ENCODE data around the gene EDC4.
A peak's percentile ranks its signal among the peaks of the same experiment; 100 is the strongest.
"Not testable (repeated sequence)": the region's sequence is repeated elsewhere in the genome, so short reads cannot be mapped to it uniquely, and the experiment has no call there.

The EDC4 gene

DNA sequence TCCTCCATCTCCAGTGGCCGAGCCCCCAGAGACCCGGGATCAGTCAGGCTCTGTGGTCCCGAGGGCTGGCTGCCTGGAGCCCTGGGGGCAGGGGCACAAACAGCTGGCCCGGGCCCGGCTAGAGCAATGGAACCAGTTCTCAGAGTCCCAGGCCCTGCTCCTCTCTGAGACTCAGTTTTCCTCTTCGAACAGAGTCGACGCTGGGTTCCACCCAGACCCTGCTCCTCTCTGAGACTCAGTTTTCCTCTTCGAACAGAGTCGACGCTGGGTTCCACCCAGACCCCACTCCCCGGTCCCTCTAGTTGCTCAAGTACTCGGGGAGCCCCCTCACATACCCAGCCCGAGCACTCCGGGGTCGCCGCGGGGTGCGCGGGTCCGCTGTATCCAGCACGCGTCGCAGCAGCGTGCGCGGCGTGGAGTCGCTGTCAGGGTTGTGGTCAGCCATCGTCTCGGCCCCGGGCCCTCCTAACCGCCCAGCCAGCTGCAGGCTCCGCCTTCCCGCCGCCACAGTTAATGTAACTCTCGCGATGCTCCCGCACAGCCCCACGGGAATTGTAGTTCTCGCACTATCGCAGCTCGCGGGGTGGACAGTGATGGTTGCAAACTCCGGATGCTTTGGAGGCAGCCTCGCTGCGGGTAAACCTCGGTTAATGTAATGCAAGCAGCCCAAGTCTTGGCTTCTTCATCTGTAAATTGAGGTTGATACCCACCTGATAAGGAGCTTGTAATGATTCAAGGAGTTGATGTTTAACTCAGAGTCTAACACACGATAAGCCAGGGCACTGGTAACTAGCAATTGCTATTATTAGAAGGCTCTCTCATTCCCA, 39.2 kb upstream of the EDC4 start:
- peak; percentile 97 for DNase-seq (ENCODE audit: low spot score)
- in situ Hi-C loops (cut with MboI; ENCODE audit: low pct_unique_long_range_greater_than_20kb, low sequenced_read_pairs, unreplicated experiment): no loop called here
- TF ChIP-seq, protein P1, sequence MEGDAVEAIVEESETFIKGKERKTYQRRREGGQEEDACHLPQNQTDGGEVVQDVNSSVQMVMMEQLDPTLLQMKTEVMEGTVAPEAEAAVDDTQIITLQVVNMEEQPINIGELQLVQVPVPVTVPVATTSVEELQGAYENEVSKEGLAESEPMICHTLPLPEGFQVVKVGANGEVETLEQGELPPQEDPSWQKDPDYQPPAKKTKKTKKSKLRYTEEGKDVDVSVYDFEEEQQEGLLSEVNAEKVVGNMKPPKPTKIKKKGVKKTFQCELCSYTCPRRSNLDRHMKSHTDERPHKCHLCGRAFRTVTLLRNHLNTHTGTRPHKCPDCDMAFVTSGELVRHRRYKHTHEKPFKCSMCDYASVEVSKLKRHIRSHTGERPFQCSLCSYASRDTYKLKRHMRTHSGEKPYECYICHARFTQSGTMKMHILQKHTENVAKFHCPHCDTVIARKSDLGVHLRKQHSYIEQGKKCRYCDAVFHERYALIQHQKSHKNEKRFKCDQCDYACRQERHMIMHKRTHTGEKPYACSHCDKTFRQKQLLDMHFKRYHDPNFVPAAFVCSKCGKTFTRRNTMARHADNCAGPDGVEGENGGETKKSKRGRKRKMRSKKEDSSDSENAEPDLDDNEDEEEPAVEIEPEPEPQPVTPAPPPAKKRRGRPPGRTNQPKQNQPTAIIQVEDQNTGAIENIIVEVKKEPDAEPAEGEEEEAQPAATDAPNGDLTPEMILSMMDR (IDR thresholded peaks at IDR 0.05; ENCODE audit: extremely low read depth, insufficient read depth, missing control alignments): no peak

DNA sequence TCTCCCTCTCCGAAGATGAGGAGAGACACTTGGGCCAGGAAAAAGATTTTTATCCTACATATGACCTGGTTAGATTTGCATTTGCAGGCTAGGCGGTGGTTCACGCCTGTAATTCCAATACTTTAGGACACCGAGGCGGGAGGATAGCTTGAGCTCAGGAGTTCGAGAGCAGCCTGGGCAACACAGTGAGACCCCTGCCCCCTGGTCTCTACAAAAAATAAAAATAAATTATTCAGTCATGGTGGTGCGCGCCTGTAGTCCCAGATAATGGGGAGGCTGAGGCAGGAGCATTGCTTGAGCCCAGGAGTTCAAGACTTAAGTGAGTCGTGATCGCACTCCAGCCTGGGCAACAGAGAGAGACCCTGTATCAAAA, 38.6 kb upstream of the EDC4 start:
- in situ Hi-C loops (cut with MboI; ENCODE audit: low pct_unique_long_range_greater_than_20kb, low sequenced_read_pairs, unreplicated experiment): no loop called here
- TF ChIP-seq, protein P1 (IDR thresholded peaks at IDR 0.05; ENCODE audit: extremely low read depth, insufficient read depth, missing control alignments): no peak
- DNase-seq (ENCODE audit: low spot score): no peak

DNA sequence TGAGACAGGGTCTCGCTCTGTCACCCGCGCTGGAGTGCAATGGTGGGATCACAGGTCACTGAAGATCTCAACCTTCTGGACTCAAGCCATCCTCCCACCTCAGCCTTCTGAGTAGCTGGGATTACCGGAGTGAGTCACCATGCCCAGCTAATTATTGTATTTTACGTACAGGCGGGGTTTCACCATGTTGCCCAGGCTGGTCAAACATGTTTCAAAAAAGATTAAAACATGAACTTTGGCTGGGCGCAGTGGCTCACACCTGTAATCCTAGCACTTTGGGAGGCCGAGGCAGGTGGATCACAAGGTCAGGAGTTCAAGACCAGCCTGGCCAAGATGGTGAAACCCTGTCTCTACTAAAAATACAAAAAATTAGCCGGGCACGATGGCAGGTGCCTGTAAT, 35.7 kb upstream of the EDC4 start:
- in situ Hi-C loops (cut with MboI; ENCODE audit: low pct_unique_long_range_greater_than_20kb, low sequenced_read_pairs, unreplicated experiment): not testable (repeated sequence)

GRCh38 chr16:67837811-67838210, 35.0 kb upstream of the EDC4 start:
- in situ Hi-C loops (cut with MboI; ENCODE audit: low pct_unique_long_range_greater_than_20kb, low sequenced_read_pairs, unreplicated experiment): no loop called here
- TF ChIP-seq, protein P1 (IDR thresholded peaks at IDR 0.05; ENCODE audit: extremely low read depth, insufficient read depth, missing control alignments): no peak
- DNase-seq (ENCODE audit: low spot score): no peak

More for the DNA sequence above, 35.7 kb upstream of the EDC4 start:
- DNase-seq (ENCODE audit: low spot score): not testable (repeated sequence)

DNA sequence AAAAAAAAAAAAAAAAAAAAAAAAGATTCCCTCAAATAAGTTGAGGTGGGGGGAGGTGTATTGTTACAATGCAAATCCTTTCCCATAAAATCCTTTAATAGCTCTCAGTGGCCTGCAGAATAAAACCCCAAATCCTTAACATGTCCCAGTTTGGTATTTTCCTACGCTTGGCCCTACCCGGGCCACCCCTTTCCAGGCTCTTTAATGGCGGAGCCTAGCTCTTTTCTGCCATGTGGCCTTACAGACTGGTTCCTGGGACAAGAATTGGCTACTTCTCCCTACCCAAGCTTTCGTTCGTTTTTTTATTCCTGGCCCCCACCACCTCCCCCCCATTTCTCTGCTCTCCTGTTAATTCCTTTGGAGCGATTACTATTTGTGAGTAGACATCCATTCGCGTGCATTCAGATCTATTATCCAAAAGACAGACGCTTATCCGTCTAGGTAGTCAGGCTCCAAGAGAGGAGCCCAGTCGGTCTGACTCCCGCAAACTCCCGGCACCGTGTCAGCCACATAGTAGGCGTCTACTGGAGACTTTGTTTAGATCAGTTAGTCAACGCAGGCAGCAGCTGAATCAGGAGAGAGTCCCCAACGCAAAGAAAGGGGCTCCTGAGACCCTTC, 31.5 kb upstream of the EDC4 start:
- TF ChIP-seq, protein P1 (IDR thresholded peaks at IDR 0.05; ENCODE audit: extremely low read depth, insufficient read depth, missing control alignments): no peak
- in situ Hi-C loops (cut with MboI; ENCODE audit: low pct_unique_long_range_greater_than_20kb, low sequenced_read_pairs, unreplicated experiment): no loop called here

GRCh38 chr16:67841816-67842508, 30.9 kb upstream of the EDC4 start, which contains the start of gene THAP11:
Gene THAP11 (plus strand): TSS chr16:67842320. CDS start chr16:67842555, 235 bp downstream.
- TF ChIP-seq, protein P1 (IDR thresholded peaks at IDR 0.05; ENCODE audit: extremely low read depth, insufficient read depth, missing control alignments): peak; percentile 95
- in situ Hi-C loops (cut with MboI; ENCODE audit: low pct_unique_long_range_greater_than_20kb, low sequenced_read_pairs, unreplicated experiment): no loop called here
- peak; percentile 95 for DNase-seq (ENCODE audit: low spot score)

More for the DNA sequence above, 31.5 kb upstream of the EDC4 start:
- no peak for DNase-seq (ENCODE audit: low spot score)

Data from GM13977 (cell line).